ENCODE measurements around the gene PDILT. TPM values are rescaled to one million over a fixed set of nuclear protein-coding genes. Genes with fewer than 3 reads are reported as not detected.
A peak's percentile ranks its signal among the peaks of the same experiment; 100 is the strongest.
"Not testable (repeated sequence)": the region's sequence is repeated elsewhere in the genome, so short reads cannot be mapped to it uniquely, and the experiment has no call there.

PDILT gene
- not detected for polyA plus RNA-seq

- no peak for DNase-seq
- H3K36me3 Mint-ChIP-seq: no peaks in the 10 kb centered on the region
- no peaks in the 10 kb centered on the region for H3K4me1 Mint-ChIP-seq
- H3K9me3 Mint-ChIP-seq: peaks cover 0 to 1% (median 0%) of the 10 kb centered on the region in 6 donors
- H3K4me3 Mint-ChIP-seq: no peak within 1 kb of the TSS
- H3K27me3 Mint-ChIP-seq (ENCODE audit: low read depth in 3 of 3): peaks cover 0 to 4% (median 3%) of the 10 kb centered on the region in 3 donors
- H3K27ac Mint-ChIP-seq: no peak within 1 kb of the TSS
These were observed at the start of gene PDILT for GRCh38 chr16:20404637-20405036. TSS of gene PDILT (minus strand) at chr16:20404737. CDS start at chr16:20399300, 5,437 bp downstream.

GRCh38 chr16:20453633-20454032, 49.1 kb upstream of the PDILT start:
- H3K4me3 Mint-ChIP-seq; H3K27me3 Mint-ChIP-seq (ENCODE audit: low read depth in 3 of 3); H3K9me3 Mint-ChIP-seq; DNase-seq; H3K27ac Mint-ChIP-seq; H3K36me3 Mint-ChIP-seq; H3K4me1 Mint-ChIP-seq: not testable (repeated sequence)

- not testable (repeated sequence) for H3K27ac Mint-ChIP-seq; H3K27me3 Mint-ChIP-seq (ENCODE audit: low read depth in 3 of 3); DNase-seq; H3K4me1 Mint-ChIP-seq; H3K36me3 Mint-ChIP-seq; H3K4me3 Mint-ChIP-seq; H3K9me3 Mint-ChIP-seq
These were observed 46.8 kb upstream of the PDILT start, which contains the start of gene ACSM2A for GRCh38 chr16:20451364-20451763. TSS of gene ACSM2A (plus strand) at chr16:20451521. CDS start at chr16:20460115, 8,594 bp downstream.

- not testable (repeated sequence) for H3K36me3 Mint-ChIP-seq; H3K9me3 Mint-ChIP-seq; H3K4me1 Mint-ChIP-seq; H3K27ac Mint-ChIP-seq; H3K4me3 Mint-ChIP-seq; DNase-seq; H3K27me3 Mint-ChIP-seq (ENCODE audit: low read depth in 3 of 3)
These were observed 42.3 kb upstream of the PDILT start for GRCh38 chr16:20446652-20447393.

GRCh38 chr16:20441859-20442258, 37.3 kb upstream of the PDILT start:
- H3K4me3 Mint-ChIP-seq; H3K4me1 Mint-ChIP-seq; H3K27me3 Mint-ChIP-seq (ENCODE audit: low read depth in 3 of 3); H3K9me3 Mint-ChIP-seq; DNase-seq; H3K27ac Mint-ChIP-seq; H3K36me3 Mint-ChIP-seq: not testable (repeated sequence)

GRCh38 chr16:20441191-20441590, 36.7 kb upstream of the PDILT start:
- no peak for DNase-seq
- H3K27me3 Mint-ChIP-seq (ENCODE audit: low read depth in 3 of 3): no peaks in the 10 kb centered on the region
- H3K9me3 Mint-ChIP-seq: no peaks in the 10 kb centered on the region
- no peak overlapping the region for H3K27ac Mint-ChIP-seq
- no peak overlapping the region for H3K4me3 Mint-ChIP-seq
- no peaks in the 10 kb centered on the region for H3K4me1 Mint-ChIP-seq
- no peaks in the 10 kb centered on the region for H3K36me3 Mint-ChIP-seq

- not testable (repeated sequence) for H3K27ac Mint-ChIP-seq; H3K4me3 Mint-ChIP-seq; DNase-seq; H3K4me1 Mint-ChIP-seq; H3K36me3 Mint-ChIP-seq; H3K9me3 Mint-ChIP-seq; H3K27me3 Mint-ChIP-seq (ENCODE audit: low read depth in 3 of 3)
These were observed 36.2 kb upstream of the PDILT start for GRCh38 chr16:20440731-20441130.

- DNase-seq; H3K4me1 Mint-ChIP-seq; H3K36me3 Mint-ChIP-seq; H3K9me3 Mint-ChIP-seq; H3K4me3 Mint-ChIP-seq; H3K27me3 Mint-ChIP-seq (ENCODE audit: low read depth in 3 of 3); H3K27ac Mint-ChIP-seq: not testable (repeated sequence)
These were observed 35.3 kb upstream of the PDILT start for GRCh38 chr16:20439820-20440231.

GRCh38 chr16:20438950-20439349, 34.4 kb upstream of the PDILT start:
- not testable (repeated sequence) for H3K9me3 Mint-ChIP-seq; H3K27ac Mint-ChIP-seq; H3K27me3 Mint-ChIP-seq (ENCODE audit: low read depth in 3 of 3); DNase-seq; H3K36me3 Mint-ChIP-seq; H3K4me3 Mint-ChIP-seq; H3K4me1 Mint-ChIP-seq

GRCh38 chr16:20430948-20431347, 26.4 kb upstream of the PDILT start:
- no peak overlapping the region for H3K4me3 Mint-ChIP-seq
- peaks cover 0 to 2% (median 0%) of the 10 kb centered on the region in 6 donors for H3K9me3 Mint-ChIP-seq
- no peaks in the 10 kb centered on the region for H3K4me1 Mint-ChIP-seq
- no peak overlapping the region for H3K27ac Mint-ChIP-seq
- H3K27me3 Mint-ChIP-seq (ENCODE audit: low read depth in 3 of 3): peaks cover 0 to 4% (median 1%) of the 10 kb centered on the region in 3 donors
- no peak for DNase-seq
- H3K36me3 Mint-ChIP-seq: no peaks in the 10 kb centered on the region

GRCh38 chr16:20430480-20430879, 25.9 kb upstream of the PDILT start:
- not testable (repeated sequence) for H3K36me3 Mint-ChIP-seq; H3K27ac Mint-ChIP-seq; H3K4me3 Mint-ChIP-seq; H3K27me3 Mint-ChIP-seq (ENCODE audit: low read depth in 3 of 3); DNase-seq; H3K9me3 Mint-ChIP-seq; H3K4me1 Mint-ChIP-seq

- not testable (repeated sequence) for H3K4me3 Mint-ChIP-seq; H3K36me3 Mint-ChIP-seq; DNase-seq; H3K9me3 Mint-ChIP-seq; H3K27me3 Mint-ChIP-seq (ENCODE audit: low read depth in 3 of 3); H3K4me1 Mint-ChIP-seq; H3K27ac Mint-ChIP-seq
These were observed 25.0 kb upstream of the PDILT start for GRCh38 chr16:20429499-20429898.

GRCh38 chr16:20427401-20427797, 22.9 kb upstream of the PDILT start:
- DNase-seq; H3K27ac Mint-ChIP-seq; H3K4me1 Mint-ChIP-seq; H3K9me3 Mint-ChIP-seq; H3K36me3 Mint-ChIP-seq; H3K4me3 Mint-ChIP-seq; H3K27me3 Mint-ChIP-seq (ENCODE audit: low read depth in 3 of 3): not testable (repeated sequence)

- Mint-ChIP-seq H3K27me3 (ENCODE audit: low read depth in 3 of 3) (peaks cover 0 to 3% (median 2%) of the 10 kb centered on the region in 3 donors), H3K9me3 (peaks cover 0 to 2% (median 0%) of the 10 kb centered on the region in 6 donors), H3K27ac (peak overlapping the region in 1 of 6 donors; percentile 10), H3K4me3 (no peak overlapping the region), H3K36me3 (no peaks in the 10 kb centered on the region), H3K4me1 (no peaks in the 10 kb centered on the region)
- DNase-seq: no peak
These were observed 19.8 kb upstream of the PDILT start for GRCh38 chr16:20424129-20424866.

- H3K4me1 Mint-ChIP-seq; H3K27me3 Mint-ChIP-seq (ENCODE audit: low read depth in 3 of 3); H3K36me3 Mint-ChIP-seq; H3K4me3 Mint-ChIP-seq; H3K27ac Mint-ChIP-seq; H3K9me3 Mint-ChIP-seq; DNase-seq: not testable (repeated sequence)
These were observed 19.2 kb upstream of the PDILT start for GRCh38 chr16:20423772-20424128.

Measured in immature natural killer cell (primary cell).